GM12875 (cell line): ENCODE results near the gene ZBTB8A.
"Not testable (repeated sequence)": the region's sequence is repeated elsewhere in the genome, so short reads cannot be mapped to it uniquely, and the experiment has no call there.

Source experiments
- H3K4me3 ChIP-seq: one replicate; pipeline ENCODE4 v1.5.1; 2011; ENCODE audit warnings: low read depth, low read length, control low read depth
- CTCF ChIP-seq: IDR thresholded peaks from 2 replicates; pipeline ENCODE4 v1.5.1; 2011; ENCODE audit warnings: low read depth, mild to moderate bottlenecking, control low read depth, inconsistent platforms, low read length, moderate library complexity, borderline replicate concordance; ENCODE audit not compliant: insufficient read depth

Gene ZBTB8A

GRCh38 chr1:32619701-32620485, 80.7 kb downstream of the ZBTB8A start:
- TF ChIP-seq CTCF, result no peak
- no peak overlapping the region for H3K4me3 ChIP-seq

GRCh38 chr1:32622205-32622604, 83.0 kb downstream of the ZBTB8A start:
- no peak for TF ChIP-seq CTCF
- H3K4me3 ChIP-seq, result no peak overlapping the region

GRCh38 chr1:32622806-32623681, 83.8 kb downstream of the ZBTB8A start:
- no peak overlapping the region for H3K4me3 ChIP-seq
- TF ChIP-seq CTCF, result no peak

GRCh38 chr1:32623775-32624174, 84.5 kb downstream of the ZBTB8A start:
- no peak overlapping the region for H3K4me3 ChIP-seq
- no peak for TF ChIP-seq CTCF

- TF ChIP-seq CTCF, result no peak
- H3K4me3 ChIP-seq, result no peak overlapping the region
Observed at GRCh38 chr1:32626176-32626575, 86.9 kb downstream of the ZBTB8A start.

GRCh38 chr1:32627596-32628162, 88.5 kb downstream of the ZBTB8A start:
- TF ChIP-seq CTCF, result no peak
- H3K4me3 ChIP-seq, result no peak overlapping the region

- not testable (repeated sequence) for H3K4me3 ChIP-seq
Observed at GRCh38 chr1:32630173-32630572, 90.9 kb downstream of the ZBTB8A start.
